Activated CD4-positive, alpha-beta T cell treated with anti-CD3 and anti-CD28 coated beads for 36 hours (primary cell): ENCODE measurements around the gene RPF1. TPM values are rescaled to one million over a fixed set of nuclear protein-coding genes. Genes with fewer than 3 reads are reported as not detected.
"Not testable (repeated sequence)": the region's sequence is repeated elsewhere in the genome, so short reads cannot be mapped to it uniquely, and the experiment has no call there.

Source experiments
- ATAC-seq: fragments of 200-7000 bp; cut with Tn5 transposase; one replicate; pipeline ENCODE4 v1.10.0; 2021; ENCODE audit warnings: mild to moderate bottlenecking, moderate library complexity
- CTCF ChIA-PET: fragments of 350-600 bp; sonication (Branson Sonifier 250); formaldehyde crosslinking; loops from one replicate; lab custom pipeline; 2021; ENCODE audit warnings: antibody characterized with exemption; lab: Charles Lee
- POLR2A ChIA-PET: fragments of 350-600 bp; sonication (Branson Sonifier 250); formaldehyde crosslinking; loops from one replicate; lab custom pipeline; 2021; ENCODE audit warnings: antibody characterized with exemption, inconsistent platforms; lab: Charles Lee
- DNase-seq: peaks from one replicate; pipeline ENCODE4 v3.0.0-alpha.2; 2020
- H3K27ac Mint-ChIP-seq: one replicate; pipeline ENCODE4 v1.8.0; 2021; ENCODE audit warnings: mixed read lengths
- H3K27me3 Mint-ChIP-seq: one replicate; pipeline ENCODE4 v1.8.0; 2021; ENCODE audit warnings: mixed read lengths
- H3K36me3 Mint-ChIP-seq: one replicate; pipeline ENCODE4 v1.8.0; 2021; ENCODE audit warnings: low read depth, mixed read lengths
- H3K4me1 Mint-ChIP-seq: one replicate; pipeline ENCODE4 v1.8.0; 2021; ENCODE audit warnings: mixed read lengths
- H3K4me3 Mint-ChIP-seq: one replicate; pipeline ENCODE4 v1.8.0; 2021; ENCODE audit warnings: mild to moderate bottlenecking, moderate library complexity, mixed read lengths
- H3K9me3 Mint-ChIP-seq: one replicate; pipeline ENCODE4 v1.8.0; 2021; ENCODE audit warnings: low read depth, mixed read lengths
- intact Hi-C, 2 experiments: fragments of 100-400 bp; cut with DNase I in 1 of 2; cut with micrococcal nuclease in 1 of 2; formaldehyde crosslinking; loops; one replicate each; pipeline versions ENCODE4 v1.14.2 to v1.15.1; 2022 to 2024; cut with DNase I, micrococcal nuclease
- total RNA-seq, 2 experiments: library from RNA; stranded (reverse); gene quantifications; one replicate each; pipeline ENCODE4 v1.2.3, GENCODE V29; 2021

The RPF1 gene
- total RNA-seq, 2 experiments from 2014 or later: 59.1 to 70.2 TPM

GRCh38 chr1:84442747-84443646 lies 36.1 kb upstream of the RPF1 start:
- H3K9me3 Mint-ChIP-seq, H3K27me3 Mint-ChIP-seq, H3K36me3 Mint-ChIP-seq, H3K27ac Mint-ChIP-seq, H3K4me3 Mint-ChIP-seq: not testable (repeated sequence)
- ChIA-PET CTCF (interaction anchor here (0.6 to 2.4 kb wide), 27 partner anchors 10 to 329 kb away, joined by 3 to 31 read pairs (median 4); partner anchors contain the start of gene RPF1), POLR2A (interaction anchor here (1.6 kb wide), 1 partner anchor 131 kb away, joined by 8 read pairs; the partner anchor contains the start of gene CTBS)
- DNase-seq (peak; percentile 42), ATAC-seq (peak; percentile 67)
- peaks cover 17% of the 10 kb centered on the region for H3K4me1 Mint-ChIP-seq
- intact Hi-C loops: loop anchor here (1.0 to 5.0 kb wide), 11 partner anchors 36 to 494 kb away; partner anchors contain the start of genes GNG5 (in 2 of the 2), RPF1 (in 2 of the 2), SPATA1 (in 2 of the 2) and SSX2IP (in 1 of the 2)

- not testable (repeated sequence) for H3K9me3 Mint-ChIP-seq
Measured at GRCh38 chr1:84448704-84449103, 30.4 kb upstream of the RPF1 start.

DNA sequence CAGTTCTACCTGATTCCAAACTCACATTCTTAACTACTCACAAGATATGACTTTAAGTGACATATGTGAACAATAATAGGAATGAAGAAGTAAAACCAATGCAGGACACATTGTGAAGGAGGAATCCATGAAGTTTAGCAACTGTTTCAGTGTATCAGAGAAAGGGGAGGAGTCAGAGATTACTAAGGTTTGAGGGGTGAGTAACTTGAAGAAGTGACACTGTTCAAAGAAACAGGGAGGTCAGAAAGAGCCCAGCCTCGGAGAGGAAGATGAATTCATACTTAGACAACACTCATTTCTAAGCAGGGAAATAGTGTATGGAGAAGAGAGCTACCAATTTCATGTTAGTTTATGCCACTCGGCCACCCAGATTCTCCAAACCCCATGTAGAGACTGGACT lies 28.2 kb upstream of the RPF1 start:
- no peak overlapping the region for H3K4me3 Mint-ChIP-seq
- intact Hi-C loops: no loop called here
- no peak overlapping the region for H3K27ac Mint-ChIP-seq
- peaks cover 6% of the 10 kb centered on the region for H3K27me3 Mint-ChIP-seq
- ATAC-seq: peak; percentile 73
- POLR2A ChIA-PET: no interaction called here
- H3K9me3 Mint-ChIP-seq: peaks cover 3% of the 10 kb centered on the region
- DNase-seq: no peak
- CTCF ChIA-PET: interaction anchor here (0.7 to 0.9 kb wide), 2 partner anchors 13 to 169 kb away, joined by 3 to 4 read pairs; no protein-coding TSS in a partner anchor
- H3K36me3 Mint-ChIP-seq: no peaks in the 10 kb centered on the region
- H3K4me1 Mint-ChIP-seq: no peaks in the 10 kb centered on the region

More at GRCh38 chr1:84448704-84449103, 30.4 kb upstream of the RPF1 start:
- CTCF ChIA-PET: interaction anchor here (0.6 kb wide), 1 partner anchor 305 kb away, joined by 3 read pairs; no protein-coding TSS in a partner anchor
- H3K36me3 Mint-ChIP-seq, H3K27me3 Mint-ChIP-seq, POLR2A ChIA-PET, H3K27ac Mint-ChIP-seq, intact Hi-C loops, H3K4me1 Mint-ChIP-seq, ATAC-seq, DNase-seq, H3K4me3 Mint-ChIP-seq: not testable (repeated sequence)

DNA sequence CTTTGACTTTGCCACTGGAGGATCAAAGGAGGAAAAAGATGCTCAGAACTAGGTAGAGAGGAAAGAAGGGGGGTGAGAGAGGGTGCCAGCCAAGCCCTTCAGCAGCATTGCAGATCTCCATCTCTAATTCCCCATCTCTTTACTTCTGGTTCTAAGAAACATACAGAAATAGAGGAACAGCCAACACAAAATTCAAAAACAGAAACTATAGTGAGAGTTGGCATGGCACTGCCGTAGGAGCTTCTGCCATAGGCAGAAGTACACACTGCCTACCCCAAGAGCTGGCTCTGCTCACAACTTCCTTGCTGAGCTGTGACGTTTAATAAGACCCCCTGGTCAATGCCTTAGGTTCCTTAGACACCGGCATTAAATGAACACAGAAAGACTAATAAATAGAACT lies 26.6 kb upstream of the RPF1 start:
- no peak for ATAC-seq

DNA sequence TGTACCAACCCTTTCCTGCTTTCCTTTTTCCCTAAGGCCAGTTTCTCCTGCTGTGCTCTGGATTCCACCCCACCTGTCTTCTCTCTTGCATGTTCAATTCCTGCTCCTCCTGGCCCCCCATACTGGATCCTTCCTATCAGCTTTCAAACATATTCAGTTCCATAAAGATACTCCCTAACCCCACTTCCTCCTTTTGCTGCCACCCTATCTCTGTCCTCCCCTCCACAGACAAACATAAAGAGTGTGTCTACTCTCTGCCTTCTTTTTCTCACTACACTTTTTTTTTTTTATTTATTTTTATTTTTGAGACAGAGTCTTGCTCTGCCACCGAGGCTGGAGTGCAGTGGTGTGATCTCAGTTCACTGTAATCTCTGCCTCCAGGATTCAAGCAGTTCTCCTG lies 16.9 kb upstream of the RPF1 start:
- Mint-ChIP-seq H3K27ac (no peak overlapping the region), H3K27me3 (peaks cover 31% of the 10 kb centered on the region), H3K4me1 (no peaks in the 10 kb centered on the region), H3K4me3 (no peak overlapping the region), H3K36me3 (no peaks in the 10 kb centered on the region), H3K9me3 (no peaks in the 10 kb centered on the region)
- ChIA-PET POLR2A (no interaction called here), CTCF (interaction anchor here (0.7 kb wide), 1 partner anchor 47 kb away, joined by 3 read pairs; no protein-coding TSS in a partner anchor)
- ATAC-seq (no peak), DNase-seq (no peak)
- intact Hi-C loops: no loop called here

More for the DNA sequence above, 26.6 kb upstream of the RPF1 start:
- H3K36me3 Mint-ChIP-seq: no peaks in the 10 kb centered on the region
- H3K4me3 Mint-ChIP-seq: no peak overlapping the region
- no peak overlapping the region for H3K27ac Mint-ChIP-seq
- H3K4me1 Mint-ChIP-seq: no peaks in the 10 kb centered on the region
- peaks cover 9% of the 10 kb centered on the region for H3K27me3 Mint-ChIP-seq
- intact Hi-C loops: no loop called here
- ChIA-PET POLR2A (no interaction called here), CTCF (interaction anchor here (0.6 kb wide), 1 partner anchor 18 kb away, joined by 3 read pairs; no protein-coding TSS in a partner anchor)
- no peak for DNase-seq
- peaks cover 3% of the 10 kb centered on the region for H3K9me3 Mint-ChIP-seq

- ChIA-PET POLR2A (no interaction called here), CTCF (interaction anchor here (1.2 kb wide), 1 partner anchor 25 kb away, joined by 4 read pairs; no protein-coding TSS in a partner anchor)
- intact Hi-C loops: no loop called here
- H3K4me1 Mint-ChIP-seq: no peaks in the 10 kb centered on the region
- no peaks in the 10 kb centered on the region for H3K36me3 Mint-ChIP-seq
- H3K27ac Mint-ChIP-seq: no peak overlapping the region
- DNase-seq (no peak), ATAC-seq (no peak)
- no peak overlapping the region for H3K4me3 Mint-ChIP-seq
- H3K27me3 Mint-ChIP-seq: peaks cover 38% of the 10 kb centered on the region
- no peaks in the 10 kb centered on the region for H3K9me3 Mint-ChIP-seq
Measured at GRCh38 chr1:84467298-84467697, 11.8 kb upstream of the RPF1 start.

DNA sequence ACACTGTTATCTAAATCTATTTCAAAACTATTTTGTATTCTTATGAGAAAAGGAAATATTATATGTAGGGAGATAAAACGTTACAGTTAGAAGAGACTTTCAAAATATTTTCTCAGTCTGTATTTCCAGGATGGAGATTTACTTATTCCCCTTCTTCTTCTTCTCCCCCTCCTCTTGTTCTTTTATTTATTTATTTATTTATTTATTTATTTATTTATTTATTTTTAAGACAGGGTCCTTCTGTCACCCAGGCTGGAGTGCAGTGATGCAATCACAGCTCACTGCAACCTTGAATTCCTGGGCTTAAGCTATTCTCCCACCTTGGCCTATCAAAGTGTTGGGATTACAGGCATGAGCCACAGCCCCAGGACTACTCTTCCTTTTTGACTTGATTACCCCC lies 2.8 kb upstream of the RPF1 start:
- ChIA-PET CTCF (interaction anchor here (0.6 kb wide), 1 partner anchor 20 kb away, joined by 3 read pairs; no protein-coding TSS in a partner anchor), POLR2A (no interaction called here)
- no peak overlapping the region for H3K27ac Mint-ChIP-seq
- H3K4me3 Mint-ChIP-seq: no peak overlapping the region
- H3K27me3 Mint-ChIP-seq: peaks cover 30% of the 10 kb centered on the region
- H3K36me3 Mint-ChIP-seq: peaks cover 11% of the 10 kb centered on the region
- intact Hi-C loops: no loop called here
- peaks cover 8% of the 10 kb centered on the region for H3K9me3 Mint-ChIP-seq
- peaks cover 19% of the 10 kb centered on the region for H3K4me1 Mint-ChIP-seq
- DNase-seq (no peak), ATAC-seq (no peak)

- Mint-ChIP-seq H3K27ac (peak overlapping the region; percentile 98), H3K36me3 (peaks cover 37% of the 10 kb centered on the region), H3K4me3 (peak overlapping the region; percentile 92), H3K4me1 (peaks cover 43% of the 10 kb centered on the region), H3K27me3 (peaks cover 10% of the 10 kb centered on the region), H3K9me3 (peaks cover 8% of the 10 kb centered on the region)
- intact Hi-C loops: loop anchor here (1.0 to 2.0 kb wide), 9 partner anchors 26 to 339 kb away; partner anchors contain the start of genes GNG5 (in 2 of the 2), SPATA1 (in 2 of the 2), CTBS (in 1 of the 2) and SSX2IP (in 1 of the 2)
- peak; percentile 29 for DNase-seq
- peak; percentile 63 for ATAC-seq
- POLR2A ChIA-PET: interaction anchor here (1.0 to 1.2 kb wide), 2 partner anchors 23 to 26 kb away, joined by 3 to 6 read pairs; partner anchors contain the start of genes GNG5 and SPATA1
- CTCF ChIA-PET: interaction anchor here (1.0 to 2.6 kb wide), 14 partner anchors 14 to 292 kb away, joined by 3 to 11 read pairs (median 4); partner anchors contain the start of gene CTBS
Measured at GRCh38 chr1:84479998-84480397, 932 bp downstream of the RPF1 start.

DNA sequence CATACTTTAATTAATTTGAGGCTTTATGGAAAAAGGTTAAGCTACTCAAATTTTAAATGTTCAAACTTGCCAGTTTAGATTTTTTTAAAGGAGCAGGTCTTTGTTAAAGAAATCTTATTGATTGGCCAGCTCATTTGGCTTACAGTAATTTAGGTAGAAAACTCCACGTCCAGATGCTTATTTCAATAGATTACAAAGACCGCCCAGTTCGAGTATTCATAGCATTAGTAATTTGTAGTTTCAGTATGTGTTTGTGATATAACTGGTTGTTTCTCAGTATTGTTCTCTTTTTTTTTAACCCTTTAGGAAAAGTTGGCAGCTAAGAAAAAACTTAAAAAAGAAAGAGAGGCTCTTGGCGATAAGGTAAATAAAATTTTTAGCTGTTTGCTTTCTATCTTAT lies 1.6 kb downstream of the RPF1 start:
- Mint-ChIP-seq H3K27ac (peak overlapping the region; percentile 37), H3K9me3 (peaks cover 8% of the 10 kb centered on the region), H3K36me3 (peaks cover 43% of the 10 kb centered on the region), H3K4me3 (peak overlapping the region; percentile 92), H3K4me1 (peaks cover 45% of the 10 kb centered on the region), H3K27me3 (peaks cover 8% of the 10 kb centered on the region)
- ChIA-PET CTCF (interaction anchor here (1.0 to 2.6 kb wide), 16 partner anchors 13 to 339 kb away, joined by 3 to 11 read pairs (median 4); partner anchors contain the start of gene CTBS), POLR2A (interaction anchor here (1.0 to 1.2 kb wide), 2 partner anchors 23 to 25 kb away, joined by 3 to 6 read pairs; partner anchors contain the start of genes GNG5 and SPATA1)
- ATAC-seq: no peak
- DNase-seq: no peak
- intact Hi-C loops: no loop called here

GRCh38 chr1:84481317-84481716 lies 2.3 kb downstream of the RPF1 start:
- POLR2A ChIA-PET: no interaction called here
- intact Hi-C loops: no loop called here

GRCh38 chr1:84488107-84488506 lies 9.0 kb downstream of the RPF1 start:
- H3K9me3 Mint-ChIP-seq: no peaks in the 10 kb centered on the region
- peaks cover 28% of the 10 kb centered on the region for H3K4me1 Mint-ChIP-seq
- no peaks in the 10 kb centered on the region for H3K27me3 Mint-ChIP-seq
- no peak for ATAC-seq
- POLR2A ChIA-PET: no interaction called here
- CTCF ChIA-PET: interaction anchor here (1.0 kb wide), 2 partner anchors 28 to 132 kb away, joined by 3 to 4 read pairs; no protein-coding TSS in a partner anchor
- no peak for DNase-seq
- no peak overlapping the region for H3K27ac Mint-ChIP-seq
- H3K4me3 Mint-ChIP-seq: no peak overlapping the region
- peaks cover 56% of the 10 kb centered on the region for H3K36me3 Mint-ChIP-seq
- intact Hi-C loops: no loop called here

More at GRCh38 chr1:84481317-84481716, 2.3 kb downstream of the RPF1 start:
- Mint-ChIP-seq H3K27ac (peak overlapping the region; percentile 30), H3K27me3 (peaks cover 6% of the 10 kb centered on the region), H3K4me1 (peaks cover 51% of the 10 kb centered on the region), H3K9me3 (peaks cover 8% of the 10 kb centered on the region), H3K36me3 (peaks cover 49% of the 10 kb centered on the region), H3K4me3 (peak overlapping the region; percentile 37)
- no peak for DNase-seq
- ATAC-seq: no peak
- CTCF ChIA-PET: interaction anchor here (1.2 to 2.4 kb wide), 12 partner anchors 13 to 340 kb away, joined by 3 to 8 read pairs (median 4); partner anchors contain the start of gene PRKACB
